NCI-H1105 (cell line): ENCODE data around the gene EME2.

Experiments
- DNase-seq: peaks from one replicate; lab custom pipeline; 2025; lab: John Stamatoyannopoulos, UW

EME2 gene

GRCh38 chr16:1766701-1767100 lies 5.9 kb upstream of the EME2 start:
- DNase-seq: no peak

- DNase-seq: no peak
These were observed 5.3 kb upstream of the EME2 start for GRCh38 chr16:1767116-1767994.

GRCh38 chr16:1768061-1768766 lies 4.4 kb upstream of the EME2 start:
- no peak for DNase-seq

- no peak for DNase-seq
These were observed 3.7 kb upstream of the EME2 start for GRCh38 chr16:1768767-1769401.

- no peak for DNase-seq
These were observed 3.0 kb upstream of the EME2 start for GRCh38 chr16:1769402-1770300.

GRCh38 chr16:1770328-1771187 lies 2.1 kb upstream of the EME2 start:
- peak; percentile 55 for DNase-seq

- DNase-seq: no peak
These were observed 1.3 kb upstream of the EME2 start, which contains the start of gene NME3 for GRCh38 chr16:1771188-1771863. NME3 (minus strand) TSS chr16:1771543; CDS start chr16:1771534, 9 bp downstream.

GRCh38 chr16:1771864-1772361 lies 697 bp upstream of the EME2 start:
- no peak for DNase-seq

- DNase-seq: peak; percentile 53
These were observed 495 bp downstream of the EME2 start, which contains the start of gene MRPS34 for GRCh38 chr16:1772908-1773702. MRPS34 (minus strand) TSS chr16:1773134; CDS start chr16:1773119, 15 bp downstream.

- no peak for DNase-seq
These were observed 1.3 kb downstream of the EME2 start for GRCh38 chr16:1773703-1774447.

- DNase-seq: no peak
These were observed 1.8 kb downstream of the EME2 start for GRCh38 chr16:1774448-1774780.

- no peak for DNase-seq
These were observed 2.6 kb downstream of the EME2 start for GRCh38 chr16:1775006-1775845.

GRCh38 chr16:1775846-1776671 lies 3.4 kb downstream of the EME2 start:
- DNase-seq: no peak

GRCh38 chr16:1776672-1776955 lies 4.0 kb downstream of the EME2 start:
- DNase-seq: no peak

GRCh38 chr16:1776991-1777374 lies 4.4 kb downstream of the EME2 start:
- no peak for DNase-seq

- DNase-seq: no peak
These were observed 5.0 kb downstream of the EME2 start for GRCh38 chr16:1777375-1778199.
